Stimulated activated CD4-positive, alpha-beta T cell treated with anti-CD3 and anti-CD28 coated beads, TNF-alpha, amount 100 ng/mL, for 24 hours (primary cell): ENCODE measurements around the gene EPC1.
A peak's percentile ranks its signal among the peaks of the same experiment; 100 is the strongest.
"Not testable (repeated sequence)": the region's sequence is repeated elsewhere in the genome, so short reads cannot be mapped to it uniquely, and the experiment has no call there.

ENCODE experiments used
- DNase-seq, 3 experiments: peaks; one replicate each; pipeline ENCODE4 v3.0.0-alpha.2; 2020; ENCODE audit warnings: low read depth in 3 of 3

The EPC1 gene

GRCh38 chr10:32279795-32280194, 67.2 kb downstream of the EPC1 start:
- DNase-seq = no peak

GRCh38 chr10:32273336-32273735, 73.6 kb downstream of the EPC1 start:
- no peak for DNase-seq

GRCh38 chr10:32271617-32272016, 75.3 kb downstream of the EPC1 start:
- DNase-seq = no peak

GRCh38 chr10:32269343-32270100, 77.4 kb downstream of the EPC1 start:
- no peak for DNase-seq

GRCh38 chr10:32268788-32269187, 78.2 kb downstream of the EPC1 start:
- no peak for DNase-seq

GRCh38 chr10:32266979-32267378, 80.0 kb downstream of the EPC1 start:
- no peak for DNase-seq

- DNase-seq = no peak
These were observed 80.4 kb downstream of the EPC1 start for GRCh38 chr10:32266566-32266965.

GRCh38 chr10:32265756-32266155, 81.2 kb downstream of the EPC1 start:
- no peak for DNase-seq

GRCh38 chr10:32263300-32263699, 83.7 kb downstream of the EPC1 start:
- DNase-seq = no peak

- DNase-seq = no peak
These were observed 87.4 kb downstream of the EPC1 start for GRCh38 chr10:32259551-32259950.

- DNase-seq = peak; percentile 39 to 60 (median 45)
These were observed 90.1 kb downstream of the EPC1 start for GRCh38 chr10:32256613-32257437.

GRCh38 chr10:32253821-32254220, 93.1 kb downstream of the EPC1 start:
- no peak for DNase-seq

GRCh38 chr10:32253276-32253675, 93.7 kb downstream of the EPC1 start:
- DNase-seq = no peak

- DNase-seq = not testable (repeated sequence)
These were observed 96.5 kb downstream of the EPC1 start for GRCh38 chr10:32250489-32250888.

- no peak for DNase-seq
These were observed 100.3 kb downstream of the EPC1 start for GRCh38 chr10:32246685-32247084.

GRCh38 chr10:32245760-32246159, 101.2 kb downstream of the EPC1 start:
- DNase-seq = no peak

- peak in 1 of 3 experiments; percentile 15 for DNase-seq
These were observed 102.3 kb downstream of the EPC1 start for GRCh38 chr10:32244421-32245207.

- no peak for DNase-seq
These were observed 102.9 kb downstream of the EPC1 start for GRCh38 chr10:32244011-32244410.

GRCh38 chr10:32241946-32242345, 105.0 kb downstream of the EPC1 start:
- DNase-seq = no peak

- DNase-seq = no peak
These were observed 106.5 kb downstream of the EPC1 start for GRCh38 chr10:32240471-32240870.

GRCh38 chr10:32239769-32240168, 107.2 kb downstream of the EPC1 start:
- DNase-seq = no peak

- DNase-seq = no peak
These were observed 109.2 kb downstream of the EPC1 start for GRCh38 chr10:32237644-32238345.
